SK-N-SH (cell line): ENCODE data around the gene FAM76A. TPM values are rescaled to one million over a fixed set of nuclear protein-coding genes. Genes with fewer than 3 reads are reported as not detected.

Experiments
- CTCF ChIA-PET: fragments of 300-600, 350-600 bp; formaldehyde crosslinking; extraction: SDS; loops from one replicate; lab custom pipeline; 2021; lab: Yijun Ruan, JAX
- POLR2A ChIA-PET: fragments of 350-600 bp; sonication (Branson Sonifier 250); formaldehyde crosslinking; extraction: SDS; loops from one replicate; lab custom pipeline; 2020; ENCODE audit warnings: antibody characterized with exemption, inconsistent platforms; lab: Yijun Ruan, JAX
- DNase-seq: peaks from one replicate; pipeline ENCODE4 v3.0.0; 2012
- H2AFZ ChIP-seq: fragments of 200-600 bp; sonication (generic); 2 replicates; pipeline ENCODE4 v1.8.1; 2016; ENCODE audit warnings: antibody characterized with exemption, mild to moderate bottlenecking, low read depth
- H3F3A ChIP-seq: fragments of 200-600 bp; sonication (generic); replicated peaks from 2 replicates; pipeline ENCODE3; 2016; ENCODE audit warnings: antibody characterized with exemption, mild to moderate bottlenecking; ENCODE audit not compliant: insufficient read depth
- H3K27ac ChIP-seq, 2 experiments: fragments of 200-500 bp in 1 of 2; fragments of 200-600 bp in 1 of 2; sonication (Bioruptor generic) in 1 of 2; sonication (generic), shearing (Covaris generic) in 1 of 2; 2 replicates each; pipeline versions ENCODE4 v1.5.1 to v1.6.1; 2014 to 2016; ENCODE audit warnings: low read depth in 2 of 2, inconsistent platforms in 1 of 2, low read length in 1 of 2, mild to moderate bottlenecking in 1 of 2, mixed read lengths in 1 of 2
- H3K27me3 ChIP-seq: fragments of 200-600 bp; sonication (generic), shearing (Covaris generic); 2 replicates; pipeline ENCODE4 v1.6.1; 2016; ENCODE audit warnings: mixed run types; ENCODE audit not compliant: insufficient read depth
- H3K36me3 ChIP-seq, 2 experiments: fragments of 200-500 bp in 1 of 2; fragments of 200-600 bp in 1 of 2; sonication (Bioruptor generic) in 1 of 2; sonication (generic) in 1 of 2; replicated peaks in 1 of 2; 2 replicates each; pipeline versions ENCODE3 to v1.5.1; 2014 to 2016; ENCODE audit warnings: low read length in 1 of 2, mild to moderate bottlenecking in 1 of 2; ENCODE audit not compliant: insufficient read depth in 2 of 2, control insufficient read depth in 1 of 2
- H3K4me1 ChIP-seq, 2 experiments: fragments of 200-500 bp in 1 of 2; fragments of 200-600 bp in 1 of 2; sonication (Bioruptor generic) in 1 of 2; sonication (generic), shearing (Covaris generic) in 1 of 2; 2 replicates each; pipeline versions ENCODE4 v1.5.1 to v1.6.1; 2014 to 2016; ENCODE audit warnings: low read depth in 1 of 2, low read length in 1 of 2, mixed run types in 1 of 2; ENCODE audit not compliant: insufficient read depth in 2 of 2, control insufficient read depth in 1 of 2
- H3K4me2 ChIP-seq: fragments of 200-600 bp; sonication (generic), shearing (Covaris generic); 2 replicates; pipeline ENCODE4 v1.6.1; 2017; ENCODE audit warnings: mixed run types
- H3K4me3 ChIP-seq, 2 experiments: fragments of 200-500 bp in 1 of 2; fragments of 200-600 bp in 1 of 2; sonication (Bioruptor generic) in 1 of 2; sonication (generic), shearing (Covaris generic) in 1 of 2; 2 replicates each; pipeline versions ENCODE4 v1.5.1 to v1.8.1; 2014 to 2016; ENCODE audit warnings: low read depth in 2 of 2, inconsistent platforms in 1 of 2, low read length in 1 of 2, mild to moderate bottlenecking in 1 of 2, mixed read lengths in 1 of 2, moderate library complexity in 1 of 2
- H3K79me2 ChIP-seq: fragments of 200-600 bp; sonication (generic); 2 replicates; pipeline ENCODE4 v1.8.1; 2017; ENCODE audit warnings: mild to moderate bottlenecking; ENCODE audit not compliant: insufficient read depth
- H3K9ac ChIP-seq: fragments of 200-600 bp; sonication (generic); 2 replicates; pipeline ENCODE4 v1.6.1; 2017; ENCODE audit warnings: mixed run types
- H3K9me2 ChIP-seq: fragments of 200-600 bp; sonication (generic); 2 replicates; pipeline ENCODE4 v1.6.1; 2017; ENCODE audit warnings: mixed run types
- H3K9me3 ChIP-seq: fragments of 200-600 bp; sonication (generic); 2 replicates; pipeline ENCODE4 v1.6.1; 2017; ENCODE audit warnings: mixed run types, mild to moderate bottlenecking, moderate library complexity
- H4K20me1 ChIP-seq: fragments of 200-600 bp; sonication (generic); 2 replicates; pipeline ENCODE4 v1.6.1; 2017; ENCODE audit warnings: mild to moderate bottlenecking, mixed run types; ENCODE audit not compliant: insufficient read depth
- CHD2 ChIP-seq: fragments of 150-350 bp; IDR thresholded peaks from 2 replicates; pipeline ENCODE4 v1.6.1; 2018; ENCODE audit warnings: low read length; ENCODE audit not compliant: partially characterized antibody
- ELF1 ChIP-seq: IDR thresholded peaks from 2 replicates; pipeline ENCODE4 v1.4.0; 2012
- EP300 ChIP-seq, 2 experiments: IDR thresholded peaks; 2 replicates each; pipeline versions ENCODE4 v1.4.0 to v1.6.1; 2012; ENCODE audit warnings: borderline replicate concordance in 1 of 2, low read depth in 1 of 2, low read length in 1 of 2
- EZH2phosphoT487 ChIP-seq: fragments of 200-600 bp; sonication (generic); IDR thresholded peaks from 2 replicates; pipeline ENCODE4 v1.6.1; 2017; ENCODE audit warnings: low read depth, mixed run types, mild to moderate bottlenecking, antibody characterized with exemption, moderate library complexity, borderline replicate concordance
- GATA2 ChIP-seq: sonication (generic); formaldehyde crosslinking; IDR thresholded peaks from 2 replicates; pipeline ENCODE4 v1.5.0; 2020; ENCODE audit warnings: mild to moderate bottlenecking, missing genetic modification reagents
- JUND ChIP-seq: IDR thresholded peaks from 2 replicates; pipeline ENCODE4 v1.4.0; 2012
- NFIC ChIP-seq: IDR thresholded peaks from 2 replicates; pipeline ENCODE4 v1.4.0; 2012; ENCODE audit warnings: borderline replicate concordance
- POLR2AphosphoS5 ChIP-seq: IDR thresholded peaks from 2 replicates; pipeline ENCODE4 v1.6.1; 2012; ENCODE audit warnings: low read depth, low read length
- RAD21 ChIP-seq: IDR thresholded peaks from 2 replicates; pipeline ENCODE4 v1.6.1; 2012; ENCODE audit warnings: mild to moderate bottlenecking, low read length
- RFX5 ChIP-seq: IDR thresholded peaks from 2 replicates; pipeline ENCODE4 v1.6.1; 2012; ENCODE audit warnings: mild to moderate bottlenecking, improper control_type of control experiment, low read length
- TAF1 ChIP-seq: IDR thresholded peaks from 2 replicates; pipeline ENCODE4 v1.6.1; 2012; ENCODE audit warnings: low read depth, mild to moderate bottlenecking, low read length, moderate library complexity, borderline replicate concordance
- WGBS: methylation state at CpG from one replicate; pipeline ENCODE4 v1.1.6; 2017; ENCODE audit warnings: low lambda C conversion rate; 5-methylcytosine and 5-hydroxymethylcytosine counted together
- polyA plus RNA-seq, 3 experiments: library from polyadenylated mRNA; depleted of rRNA; stranded (reverse); fragments of >200 nt; gene quantifications; 2 replicates each; pipeline ENCODE4 v1.2.3, GENCODE V29; 2012
- TF ChIP-seq, protein P1 (sequence below): fragments of 150-350 bp; IDR thresholded peaks from 2 replicates; pipeline ENCODE4 v1.6.1; 2016; ENCODE audit warnings: mild to moderate bottlenecking, low read depth, low read length
- TF ChIP-seq, protein P2 (sequence below): IDR thresholded peaks from 2 replicates; pipeline ENCODE4 v1.4.0; 2012; ENCODE audit warnings: low read depth
- TF ChIP-seq, protein P3 (sequence below): IDR thresholded peaks from 2 replicates; pipeline ENCODE4 v1.4.0; 2012; ENCODE audit warnings: low read depth, borderline replicate concordance
- TF ChIP-seq, protein P4 (sequence below): IDR thresholded peaks from 2 replicates; pipeline ENCODE4 v1.6.1; 2012; ENCODE audit warnings: mild to moderate bottlenecking, low read depth, low read length, moderate library complexity

FAM76A gene
- polyA plus RNA-seq, 1 of the 3 experiments (the other 2 are of a cell fraction): 2.9 TPM

DNA sequence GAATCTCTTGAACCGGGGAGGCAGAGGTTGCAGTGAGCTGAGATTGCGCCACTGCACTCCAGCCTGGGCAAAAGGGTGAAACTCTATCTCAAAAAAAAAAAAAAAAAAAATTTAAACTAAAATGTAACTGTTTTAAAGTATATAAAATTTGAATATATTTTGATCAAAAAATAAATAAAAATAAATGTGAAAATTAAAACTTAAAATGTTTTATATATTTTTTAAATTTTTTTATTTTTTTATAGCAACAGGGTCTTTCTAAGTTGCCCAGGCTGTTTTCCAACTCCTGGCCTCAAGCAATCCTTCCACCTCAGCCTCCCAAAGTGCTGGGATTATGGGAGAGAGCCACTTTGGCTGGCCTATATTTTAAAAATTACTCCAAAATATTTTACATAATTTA, 15.2 kb upstream of the FAM76A start:
- H3K4me1 ChIP-seq: no peaks in the 10 kb centered on the region
- H3K4me2 ChIP-seq: no peak overlapping the region
- ChIA-PET CTCF (interaction anchor here (1.8 kb wide), 1 partner anchor 15 kb away, joined by 5 read pairs; the partner anchor contains the start of gene FAM76A), POLR2A (no interaction called here)
- H3K9ac ChIP-seq: no peak overlapping the region
- 81% methylated on average over 2 of the region's 2 CpGs for WGBS
- H2AFZ ChIP-seq: no peak overlapping the region
- H3K9me3 ChIP-seq: no peaks in the 10 kb centered on the region
- no peaks in the 10 kb centered on the region for H3K9me2 ChIP-seq
- H4K20me1 ChIP-seq: no peaks in the 10 kb centered on the region
- H3K4me3 ChIP-seq: no peak overlapping the region
- no peak for DNase-seq
- H3K36me3 ChIP-seq: no peaks in the 10 kb centered on the region
- TF ChIP-seq EZH2phosphoT487: no peak
- no peak for TF ChIP-seq NFIC
- TF ChIP-seq, protein P1, sequence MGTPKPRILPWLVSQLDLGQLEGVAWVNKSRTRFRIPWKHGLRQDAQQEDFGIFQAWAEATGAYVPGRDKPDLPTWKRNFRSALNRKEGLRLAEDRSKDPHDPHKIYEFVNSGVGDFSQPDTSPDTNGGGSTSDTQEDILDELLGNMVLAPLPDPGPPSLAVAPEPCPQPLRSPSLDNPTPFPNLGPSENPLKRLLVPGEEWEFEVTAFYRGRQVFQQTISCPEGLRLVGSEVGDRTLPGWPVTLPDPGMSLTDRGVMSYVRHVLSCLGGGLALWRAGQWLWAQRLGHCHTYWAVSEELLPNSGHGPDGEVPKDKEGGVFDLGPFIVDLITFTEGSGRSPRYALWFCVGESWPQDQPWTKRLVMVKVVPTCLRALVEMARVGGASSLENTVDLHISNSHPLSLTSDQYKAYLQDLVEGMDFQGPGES: no peak
- TF ChIP-seq EP300 (IDR thresholded peaks at IDR 0.05; ENCODE audit: borderline replicate concordance in 1 of 2, low read depth in 1 of 2, low read length in 1 of 2): no peak
- TF ChIP-seq, protein P2, sequence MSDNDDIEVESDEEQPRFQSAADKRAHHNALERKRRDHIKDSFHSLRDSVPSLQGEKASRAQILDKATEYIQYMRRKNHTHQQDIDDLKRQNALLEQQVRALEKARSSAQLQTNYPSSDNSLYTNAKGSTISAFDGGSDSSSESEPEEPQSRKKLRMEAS: no peak
- no peak for TF ChIP-seq TAF1
- no peak for TF ChIP-seq ELF1
- TF ChIP-seq GATA2 (CRISPR knock-in tag): no peak
- TF ChIP-seq CHD2: no peak
- TF ChIP-seq RAD21: no peak
- TF ChIP-seq, protein P3, sequence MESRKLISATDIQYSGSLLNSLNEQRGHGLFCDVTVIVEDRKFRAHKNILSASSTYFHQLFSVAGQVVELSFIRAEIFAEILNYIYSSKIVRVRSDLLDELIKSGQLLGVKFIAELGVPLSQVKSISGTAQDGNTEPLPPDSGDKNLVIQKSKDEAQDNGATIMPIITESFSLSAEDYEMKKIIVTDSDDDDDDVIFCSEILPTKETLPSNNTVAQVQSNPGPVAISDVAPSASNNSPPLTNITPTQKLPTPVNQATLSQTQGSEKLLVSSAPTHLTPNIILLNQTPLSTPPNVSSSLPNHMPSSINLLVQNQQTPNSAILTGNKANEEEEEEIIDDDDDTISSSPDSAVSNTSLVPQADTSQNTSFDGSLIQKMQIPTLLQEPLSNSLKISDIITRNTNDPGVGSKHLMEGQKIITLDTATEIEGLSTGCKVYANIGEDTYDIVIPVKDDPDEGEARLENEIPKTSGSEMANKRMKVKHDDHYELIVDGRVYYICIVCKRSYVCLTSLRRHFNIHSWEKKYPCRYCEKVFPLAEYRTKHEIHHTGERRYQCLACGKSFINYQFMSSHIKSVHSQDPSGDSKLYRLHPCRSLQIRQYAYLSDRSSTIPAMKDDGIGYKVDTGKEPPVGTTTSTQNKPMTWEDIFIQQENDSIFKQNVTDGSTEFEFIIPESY: no peak
- TF ChIP-seq, protein P4, sequence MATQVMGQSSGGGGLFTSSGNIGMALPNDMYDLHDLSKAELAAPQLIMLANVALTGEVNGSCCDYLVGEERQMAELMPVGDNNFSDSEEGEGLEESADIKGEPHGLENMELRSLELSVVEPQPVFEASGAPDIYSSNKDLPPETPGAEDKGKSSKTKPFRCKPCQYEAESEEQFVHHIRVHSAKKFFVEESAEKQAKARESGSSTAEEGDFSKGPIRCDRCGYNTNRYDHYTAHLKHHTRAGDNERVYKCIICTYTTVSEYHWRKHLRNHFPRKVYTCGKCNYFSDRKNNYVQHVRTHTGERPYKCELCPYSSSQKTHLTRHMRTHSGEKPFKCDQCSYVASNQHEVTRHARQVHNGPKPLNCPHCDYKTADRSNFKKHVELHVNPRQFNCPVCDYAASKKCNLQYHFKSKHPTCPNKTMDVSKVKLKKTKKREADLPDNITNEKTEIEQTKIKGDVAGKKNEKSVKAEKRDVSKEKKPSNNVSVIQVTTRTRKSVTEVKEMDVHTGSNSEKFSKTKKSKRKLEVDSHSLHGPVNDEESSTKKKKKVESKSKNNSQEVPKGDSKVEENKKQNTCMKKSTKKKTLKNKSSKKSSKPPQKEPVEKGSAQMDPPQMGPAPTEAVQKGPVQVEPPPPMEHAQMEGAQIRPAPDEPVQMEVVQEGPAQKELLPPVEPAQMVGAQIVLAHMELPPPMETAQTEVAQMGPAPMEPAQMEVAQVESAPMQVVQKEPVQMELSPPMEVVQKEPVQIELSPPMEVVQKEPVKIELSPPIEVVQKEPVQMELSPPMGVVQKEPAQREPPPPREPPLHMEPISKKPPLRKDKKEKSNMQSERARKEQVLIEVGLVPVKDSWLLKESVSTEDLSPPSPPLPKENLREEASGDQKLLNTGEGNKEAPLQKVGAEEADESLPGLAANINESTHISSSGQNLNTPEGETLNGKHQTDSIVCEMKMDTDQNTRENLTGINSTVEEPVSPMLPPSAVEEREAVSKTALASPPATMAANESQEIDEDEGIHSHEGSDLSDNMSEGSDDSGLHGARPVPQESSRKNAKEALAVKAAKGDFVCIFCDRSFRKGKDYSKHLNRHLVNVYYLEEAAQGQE: no peak
- no peak for TF ChIP-seq RFX5
- TF ChIP-seq POLR2AphosphoS5: no peak
- TF ChIP-seq JUND: no peak
- H3K79me2 ChIP-seq: no peaks in the 10 kb centered on the region
- no peak overlapping the region for H3K27ac ChIP-seq
- H3F3A ChIP-seq: no peaks in the 10 kb centered on the region
- H3K27me3 ChIP-seq: peaks cover 8% of the 10 kb centered on the region; the same call in 1 of the 2 replicates
